CD8-positive, alpha-beta memory T cell (primary cell): ENCODE measurements around the gene PPP1R36. TPM values are rescaled to one million over a fixed set of nuclear protein-coding genes. Genes with fewer than 3 reads are reported as not detected.

Source experiments
- polyA plus RNA-seq: library from polyadenylated mRNA; unstranded; fragments of 300-500 nt; fragmentation: Illumina TruSeq; gene quantifications from one replicate; pipeline ENCODE4 v1.2.3, GENCODE V29; 2021
- total RNA-seq, 2 experiments: library from RNA; stranded (reverse); gene quantifications; one replicate each; pipeline ENCODE4 v1.2.3, GENCODE V29; 2021

Gene PPP1R36
- total and polyA plus RNA-seq, 3 experiments from 2014 or later = 0.22 to 0.25 (median 0.24) TPM

Other genes with a start within 250 kb of the PPP1R36 start
- gene MTHFD1, start 161.6 kb upstream of the PPP1R36 start, total RNA-seq = 100 to 1,000 TPM; 247 to 256 TPM
- gene MTHFD1, start 161.6 kb upstream of the PPP1R36 start, polyA plus RNA-seq = 41.1 TPM
- gene AKAP5, start 84.5 kb upstream of the PPP1R36 start, total RNA-seq = 1 to 10 TPM; 3.1 to 3.6 TPM
- gene AKAP5, start 84.5 kb upstream of the PPP1R36 start, polyA plus RNA-seq = 1.0 TPM
- 10 to 100 TPM; 21.7 to 22.9 TPM for gene ZBTB25, start 46.1 kb upstream of the PPP1R36 start, total RNA-seq
- gene ZBTB25, start 46.1 kb upstream of the PPP1R36 start, polyA plus RNA-seq = 34.9 TPM
- 10 to 100 TPM; 48.2 to 48.4 TPM for gene ZBTB1, start 45.2 kb upstream of the PPP1R36 start, total RNA-seq
- 51.7 TPM for gene ZBTB1, start 45.2 kb upstream of the PPP1R36 start, polyA plus RNA-seq
- gene HSPA2, start 9.2 kb upstream of the PPP1R36 start, total RNA-seq = 1 to 10 TPM; 1.9 TPM
- 0.87 TPM for gene HSPA2, start 9.2 kb upstream of the PPP1R36 start, polyA plus RNA-seq
- gene PLEKHG3, start 154.5 kb downstream of the PPP1R36 start, total RNA-seq = 1 to 10 TPM; 4.9 to 5.0 TPM
- gene PLEKHG3, start 154.5 kb downstream of the PPP1R36 start, polyA plus RNA-seq = 61.1 TPM